ENCODE measurements around the gene PSMG4. TPM values are rescaled to one million over a fixed set of nuclear protein-coding genes. Genes with fewer than 3 reads are reported as not detected.

PSMG4 gene
- polyA plus RNA-seq, 1 experiment: 24.7 TPM

GRCh38 chr6:3229566-3230178 is 29.1 kb upstream of the PSMG4 start:
- TF ChIP-seq, protein P1, sequence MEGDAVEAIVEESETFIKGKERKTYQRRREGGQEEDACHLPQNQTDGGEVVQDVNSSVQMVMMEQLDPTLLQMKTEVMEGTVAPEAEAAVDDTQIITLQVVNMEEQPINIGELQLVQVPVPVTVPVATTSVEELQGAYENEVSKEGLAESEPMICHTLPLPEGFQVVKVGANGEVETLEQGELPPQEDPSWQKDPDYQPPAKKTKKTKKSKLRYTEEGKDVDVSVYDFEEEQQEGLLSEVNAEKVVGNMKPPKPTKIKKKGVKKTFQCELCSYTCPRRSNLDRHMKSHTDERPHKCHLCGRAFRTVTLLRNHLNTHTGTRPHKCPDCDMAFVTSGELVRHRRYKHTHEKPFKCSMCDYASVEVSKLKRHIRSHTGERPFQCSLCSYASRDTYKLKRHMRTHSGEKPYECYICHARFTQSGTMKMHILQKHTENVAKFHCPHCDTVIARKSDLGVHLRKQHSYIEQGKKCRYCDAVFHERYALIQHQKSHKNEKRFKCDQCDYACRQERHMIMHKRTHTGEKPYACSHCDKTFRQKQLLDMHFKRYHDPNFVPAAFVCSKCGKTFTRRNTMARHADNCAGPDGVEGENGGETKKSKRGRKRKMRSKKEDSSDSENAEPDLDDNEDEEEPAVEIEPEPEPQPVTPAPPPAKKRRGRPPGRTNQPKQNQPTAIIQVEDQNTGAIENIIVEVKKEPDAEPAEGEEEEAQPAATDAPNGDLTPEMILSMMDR (IDR thresholded peaks at IDR 0.05; ENCODE audit: insufficient read depth, low read depth, low read length): no peak
- POLR2A ChIA-PET: no interaction called here
- DNase-seq (ENCODE audit: low read depth): no peak
- Histone ChIP-seq H3K36me3 (ENCODE audit: control insufficient read depth, insufficient read depth, low read length) (no peaks in the 10 kb centered on the region), H3K4me3 (ENCODE audit: low read depth, low read length) (no peak overlapping the region), H3K27me3 (ENCODE audit: control insufficient read depth, insufficient read depth, low read length) (peaks cover 43% of the 10 kb centered on the region)
- CTCF ChIA-PET: interaction anchor here (0.7 to 1.2 kb wide), 4 partner anchors 12 to 153 kb away, joined by 3 to 5 read pairs (median 4); no protein-coding TSS in a partner anchor

DNA sequence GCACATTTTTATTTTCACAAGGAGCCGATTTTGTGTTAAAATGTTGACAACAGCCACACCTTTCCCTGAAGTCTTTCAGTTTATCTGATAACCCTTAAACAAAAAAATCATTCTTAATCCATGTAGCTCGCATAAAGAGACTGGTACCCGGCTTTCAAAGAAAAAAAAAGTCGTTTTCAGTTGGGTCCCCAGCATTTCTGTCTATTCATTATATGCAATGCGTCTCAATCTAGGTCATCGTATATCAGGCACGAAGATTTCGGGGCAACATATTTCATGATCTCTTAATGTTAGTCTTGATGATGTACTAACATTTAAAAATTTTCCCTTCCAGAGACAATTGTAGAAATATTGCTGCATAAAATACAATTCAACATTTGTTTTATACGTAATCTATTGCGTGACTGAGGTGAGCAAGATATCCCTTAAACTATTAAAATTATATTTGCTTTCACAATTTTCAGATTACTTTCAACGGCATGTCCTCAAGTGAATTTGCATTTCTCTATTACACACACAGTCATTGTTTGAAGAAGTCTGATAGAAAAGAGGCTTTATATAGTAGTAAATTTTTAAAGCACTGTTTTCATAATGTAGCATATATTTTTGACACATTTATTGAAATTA is 28.4 kb upstream of the PSMG4 start:
- Histone ChIP-seq H3K4me3 (ENCODE audit: low read depth, low read length) (no peak overlapping the region), H3K27me3 (ENCODE audit: control insufficient read depth, insufficient read depth, low read length) (peaks cover 43% of the 10 kb centered on the region), H3K36me3 (ENCODE audit: control insufficient read depth, insufficient read depth, low read length) (no peaks in the 10 kb centered on the region)
- TF ChIP-seq, protein P1 (IDR thresholded peaks at IDR 0.05; ENCODE audit: insufficient read depth, low read depth, low read length): no peak
- ChIA-PET POLR2A (interaction anchor here (0.6 kb wide), 1 partner anchor 72 kb away, joined by 3 read pairs; no protein-coding TSS in a partner anchor), CTCF (interaction anchor here (0.6 to 1.5 kb wide), 7 partner anchors 9 to 154 kb away, joined by 3 to 7 read pairs (median 4); no protein-coding TSS in a partner anchor)
- DNase-seq (ENCODE audit: low read depth): no peak

- Histone ChIP-seq H3K27me3 (ENCODE audit: control insufficient read depth, insufficient read depth, low read length) (peaks cover 43% of the 10 kb centered on the region), H3K36me3 (ENCODE audit: control insufficient read depth, insufficient read depth, low read length) (no peaks in the 10 kb centered on the region), H3K4me3 (ENCODE audit: low read depth, low read length) (peak overlapping the region; percentile 63)
- POLR2A ChIA-PET: interaction anchor here (0.6 kb wide), 2 partner anchors 72 to 227 kb away, joined by 3 to 4 read pairs; no protein-coding TSS in a partner anchor
- TF ChIP-seq, protein P1 (IDR thresholded peaks at IDR 0.05; ENCODE audit: insufficient read depth, low read depth, low read length): no peak
- CTCF ChIA-PET: interaction anchor here (0.6 to 1.5 kb wide), 6 partner anchors 8 to 49 kb away, joined by 3 to 7 read pairs (median 4); no protein-coding TSS in a partner anchor
- DNase-seq (ENCODE audit: low read depth): no peak
Measured at GRCh38 chr6:3230900-3231246, 27.9 kb upstream of the PSMG4 start.

DNA sequence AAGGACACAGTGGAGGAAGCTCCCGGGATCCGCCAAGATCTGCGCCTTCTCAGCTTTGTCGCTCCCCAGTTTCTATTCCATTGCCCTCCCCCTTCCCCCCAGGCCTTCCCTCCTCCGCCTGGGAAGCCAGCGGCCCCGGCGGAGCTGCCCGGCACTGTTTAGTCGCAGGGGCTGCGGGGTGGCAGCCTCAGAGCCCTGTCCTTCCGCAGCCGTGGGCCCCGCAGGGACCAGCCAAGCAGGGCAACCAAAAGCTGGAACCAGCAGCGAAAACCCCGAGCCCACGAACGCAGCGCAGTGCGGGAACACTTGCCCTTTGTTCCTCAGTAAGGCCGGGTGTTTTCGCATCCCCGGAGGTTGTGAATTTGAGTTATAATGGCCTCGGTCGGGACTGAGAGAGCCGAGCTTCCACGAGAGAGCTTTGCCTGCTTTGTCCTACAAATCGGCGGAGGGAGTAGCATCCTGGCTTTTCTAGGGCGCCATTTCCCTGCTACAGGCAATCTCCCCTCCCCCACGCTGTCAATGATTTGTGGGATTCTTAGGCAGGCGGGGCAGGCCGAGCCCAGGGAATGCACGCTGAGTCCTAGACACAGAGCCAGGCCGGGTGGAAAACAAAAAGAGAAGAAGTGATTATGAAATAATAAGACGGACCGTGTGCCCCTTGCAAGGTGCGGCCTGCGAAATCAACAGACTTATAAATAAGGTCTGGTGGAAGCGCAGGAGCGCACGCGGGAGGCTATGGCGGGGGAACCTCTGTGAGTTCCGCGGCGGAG is 27.3 kb upstream of the PSMG4 start:
- TF ChIP-seq, protein P1 (IDR thresholded peaks at IDR 0.05; ENCODE audit: insufficient read depth, low read depth, low read length): no peak
- Histone ChIP-seq H3K36me3 (ENCODE audit: control insufficient read depth, insufficient read depth, low read length) (no peaks in the 10 kb centered on the region), H3K4me3 (ENCODE audit: low read depth, low read length) (peak overlapping the region; percentile 63), H3K27me3 (ENCODE audit: control insufficient read depth, insufficient read depth, low read length) (peaks cover 42% of the 10 kb centered on the region)
- DNase-seq (ENCODE audit: low read depth): peak; percentile 21
- ChIA-PET CTCF (interaction anchor here (0.6 to 1.6 kb wide), 6 partner anchors 8 to 21 kb away, joined by 3 to 7 read pairs (median 4); no protein-coding TSS in a partner anchor), POLR2A (interaction anchor here (0.6 kb wide), 2 partner anchors 73 to 227 kb away, joined by 3 to 4 read pairs; no protein-coding TSS in a partner anchor)
